GM12801 (cell line): Measurements from ENCODE around the gene ERC1.

Source experiments
- TF ChIP-seq, protein P1 (sequence below): IDR thresholded peaks from one replicate; pipeline ENCODE4 v1.5.1; 2011; ENCODE audit warnings: control low read depth; ENCODE audit not compliant: insufficient read length; ENCODE audit errors: extremely low read depth

Gene ERC1

GRCh38 chr12:1280059-1280458, 289.0 kb downstream of the ERC1 start:
- TF ChIP-seq, protein P1, sequence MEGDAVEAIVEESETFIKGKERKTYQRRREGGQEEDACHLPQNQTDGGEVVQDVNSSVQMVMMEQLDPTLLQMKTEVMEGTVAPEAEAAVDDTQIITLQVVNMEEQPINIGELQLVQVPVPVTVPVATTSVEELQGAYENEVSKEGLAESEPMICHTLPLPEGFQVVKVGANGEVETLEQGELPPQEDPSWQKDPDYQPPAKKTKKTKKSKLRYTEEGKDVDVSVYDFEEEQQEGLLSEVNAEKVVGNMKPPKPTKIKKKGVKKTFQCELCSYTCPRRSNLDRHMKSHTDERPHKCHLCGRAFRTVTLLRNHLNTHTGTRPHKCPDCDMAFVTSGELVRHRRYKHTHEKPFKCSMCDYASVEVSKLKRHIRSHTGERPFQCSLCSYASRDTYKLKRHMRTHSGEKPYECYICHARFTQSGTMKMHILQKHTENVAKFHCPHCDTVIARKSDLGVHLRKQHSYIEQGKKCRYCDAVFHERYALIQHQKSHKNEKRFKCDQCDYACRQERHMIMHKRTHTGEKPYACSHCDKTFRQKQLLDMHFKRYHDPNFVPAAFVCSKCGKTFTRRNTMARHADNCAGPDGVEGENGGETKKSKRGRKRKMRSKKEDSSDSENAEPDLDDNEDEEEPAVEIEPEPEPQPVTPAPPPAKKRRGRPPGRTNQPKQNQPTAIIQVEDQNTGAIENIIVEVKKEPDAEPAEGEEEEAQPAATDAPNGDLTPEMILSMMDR, result no peak

- TF ChIP-seq, protein P1, result no peak
Observed at GRCh38 chr12:1281683-1282366, 290.8 kb downstream of the ERC1 start.

- TF ChIP-seq, protein P1, result no peak
Observed at GRCh38 chr12:1282670-1283315, 291.8 kb downstream of the ERC1 start.

- TF ChIP-seq, protein P1, result no peak
Observed at GRCh38 chr12:1283316-1283715, 292.3 kb downstream of the ERC1 start.

DNA sequence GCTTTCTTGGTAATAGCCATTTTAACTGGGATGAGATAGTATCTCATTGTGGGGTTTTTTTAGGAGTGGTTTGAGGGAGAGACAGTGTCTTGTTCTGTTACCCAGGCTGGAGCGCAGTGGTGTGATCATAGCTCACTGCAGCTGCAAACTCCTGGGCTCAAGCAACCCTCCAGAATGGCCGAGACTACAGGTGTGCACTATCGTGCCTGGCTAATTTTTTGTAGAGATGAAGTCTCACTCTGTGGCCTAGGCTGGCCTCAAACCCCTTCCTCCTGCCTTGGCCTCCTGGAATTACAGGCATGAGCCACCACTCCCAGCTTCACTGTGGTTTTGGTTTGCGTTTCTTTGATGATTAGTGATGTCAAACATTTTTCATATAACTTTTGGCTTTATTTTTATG, 293.6 kb downstream of the ERC1 start:
- TF ChIP-seq, protein P1, result no peak

DNA sequence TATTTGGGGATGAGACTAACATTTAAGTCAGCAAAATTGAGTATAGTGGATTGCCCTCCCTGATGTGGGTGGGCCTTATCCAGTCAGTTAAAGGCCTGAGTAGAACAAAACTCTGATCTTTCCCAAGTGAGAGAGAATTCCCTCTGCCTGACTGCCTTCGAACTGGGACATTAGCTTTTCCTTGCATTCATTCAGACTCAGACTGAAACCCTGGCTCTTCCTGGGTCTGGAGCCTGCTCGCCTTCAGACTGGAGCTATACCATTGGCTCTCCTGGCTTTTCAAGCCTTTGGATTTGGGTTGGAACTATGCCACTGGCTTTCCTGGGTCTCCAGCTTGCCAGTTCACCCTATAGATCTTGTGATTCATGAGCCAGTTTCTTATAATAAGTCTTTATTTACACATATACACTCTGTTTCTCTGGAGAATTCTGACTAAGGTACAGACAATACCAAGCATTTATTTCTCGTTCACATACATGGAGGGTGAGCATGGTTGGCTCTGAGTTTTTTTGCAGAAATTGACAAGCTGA, 296.5 kb downstream of the ERC1 start:
- TF ChIP-seq, protein P1, result no peak

- TF ChIP-seq, protein P1, result no peak
Observed at GRCh38 chr12:1288333-1288732, 297.3 kb downstream of the ERC1 start.
